Activated T-helper 1 cell treated with Interleukin-2 at 50 U/mL for 16 hours (primary cell): ENCODE results near the gene BCAT1.
"Not testable (repeated sequence)": the region's sequence is repeated elsewhere in the genome, so short reads cannot be mapped to it uniquely, and the experiment has no call there.

Source experiments
- DNase-seq: peaks from one replicate; pipeline ENCODE4 v3.0.0-alpha.2; 2020; ENCODE audit warnings: low read depth

The BCAT1 gene

DNA sequence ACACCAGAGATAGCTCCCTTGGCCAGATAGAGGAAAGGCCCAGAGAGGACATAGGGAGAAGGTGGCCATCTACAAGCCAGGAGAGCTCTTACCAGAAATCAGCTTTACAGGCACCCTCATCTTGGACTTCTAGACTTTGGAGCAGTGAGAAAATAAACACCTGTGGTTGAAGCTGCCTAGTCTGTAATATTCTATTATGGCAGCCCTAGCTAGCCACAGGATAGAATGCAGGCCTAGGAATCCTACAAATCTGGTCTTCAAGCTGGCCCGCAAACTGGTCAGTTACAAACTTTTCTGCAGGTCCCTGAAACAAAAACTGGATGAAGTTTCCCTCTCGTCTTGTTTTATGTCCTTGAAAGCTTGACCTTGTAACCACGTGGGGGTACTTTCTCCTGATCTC is 92.4 kb downstream of the BCAT1 start:
- no peak for DNase-seq

DNA sequence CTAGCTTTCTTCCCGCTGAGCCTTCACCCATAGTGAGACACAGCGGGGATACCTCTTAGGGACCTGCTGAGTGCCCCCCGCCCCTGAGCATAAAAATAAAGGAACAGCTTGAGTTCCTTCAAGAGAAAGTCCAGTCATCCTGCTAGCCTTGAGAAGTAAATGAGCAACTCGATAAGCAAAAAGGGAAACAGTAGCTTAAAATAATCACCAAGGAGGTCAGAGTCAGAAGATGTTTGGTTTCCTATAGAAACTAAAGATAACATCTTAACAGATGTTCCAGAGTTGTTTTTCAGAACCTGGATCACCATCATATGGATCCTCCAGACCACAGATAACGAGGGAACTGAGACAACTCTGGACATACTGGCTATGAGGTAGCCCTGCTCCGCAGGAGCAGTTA is 94.0 kb downstream of the BCAT1 start:
- no peak for DNase-seq

DNA sequence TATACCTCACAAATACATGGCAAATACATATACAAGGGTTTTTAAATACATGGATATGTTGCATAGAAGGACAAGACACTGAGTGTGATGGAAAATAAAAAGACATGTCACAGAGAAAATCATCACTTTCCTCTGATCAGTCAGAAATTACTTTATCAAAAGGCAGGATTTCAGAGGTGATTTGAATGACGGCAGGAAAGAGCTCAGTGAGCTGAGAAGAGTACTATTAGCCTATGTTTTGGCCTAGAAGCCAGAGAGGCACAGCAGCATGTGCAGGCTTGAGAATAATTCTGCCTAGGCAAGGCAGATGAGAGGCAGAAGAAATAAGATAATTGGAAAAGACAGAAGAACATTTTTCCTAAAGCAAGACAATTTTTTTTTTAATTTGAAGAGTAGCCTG is 94.9 kb downstream of the BCAT1 start:
- no peak for DNase-seq

DNA sequence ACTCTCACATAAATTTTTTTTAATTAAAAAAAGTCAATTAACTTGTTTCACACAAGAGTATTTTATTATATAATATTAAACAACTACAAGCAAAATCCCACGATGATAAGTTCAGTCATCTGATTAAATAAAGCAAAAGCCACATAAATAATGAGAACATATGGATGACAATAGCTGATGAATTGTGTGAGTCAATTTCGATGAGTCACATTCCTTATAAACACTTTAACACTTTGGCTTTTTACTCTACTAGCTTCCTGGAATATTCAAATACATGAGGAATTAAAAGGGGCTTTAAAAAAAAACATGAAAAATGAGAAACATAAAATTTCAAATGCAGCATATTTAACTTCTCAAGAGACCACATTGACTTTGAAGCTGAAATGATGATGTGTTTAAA is 95.3 kb downstream of the BCAT1 start:
- DNase-seq = no peak

DNA sequence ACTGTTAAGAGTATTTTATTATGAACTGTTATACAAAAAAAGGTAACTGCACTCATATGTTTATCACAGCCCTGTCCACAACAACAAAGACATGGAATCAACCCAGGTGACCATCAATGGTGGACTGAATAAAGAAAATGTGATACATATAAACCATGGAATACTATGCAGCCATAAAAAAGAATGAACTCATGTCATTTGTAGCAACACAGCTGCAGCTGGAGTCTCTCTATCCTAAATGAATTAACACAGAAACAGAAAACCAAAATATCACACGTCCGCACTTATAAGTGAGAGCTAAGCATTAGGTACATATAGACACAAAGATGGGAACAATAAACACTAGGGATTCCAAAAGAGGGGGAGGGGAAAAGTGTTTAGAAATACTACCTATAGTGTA is 95.8 kb downstream of the BCAT1 start:
- no peak for DNase-seq

DNA sequence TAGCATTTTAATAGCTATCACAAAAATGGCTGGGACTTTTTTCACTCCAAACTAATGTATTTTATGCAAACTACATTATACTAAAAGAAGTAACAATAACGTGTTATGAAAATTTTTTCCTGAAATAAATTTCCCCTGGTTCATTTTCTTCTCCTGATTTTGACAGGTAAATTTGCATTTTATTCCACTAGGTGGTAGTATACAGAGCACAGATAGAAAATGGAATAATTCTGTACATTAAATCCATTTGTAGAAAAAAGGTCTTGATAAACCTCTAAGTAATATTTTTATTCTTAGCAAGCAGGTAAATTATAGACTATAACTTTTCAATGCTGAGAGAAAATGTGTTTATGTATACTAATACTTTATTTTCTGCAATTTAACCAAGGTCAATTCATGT is 96.5 kb downstream of the BCAT1 start:
- no peak for DNase-seq

DNA sequence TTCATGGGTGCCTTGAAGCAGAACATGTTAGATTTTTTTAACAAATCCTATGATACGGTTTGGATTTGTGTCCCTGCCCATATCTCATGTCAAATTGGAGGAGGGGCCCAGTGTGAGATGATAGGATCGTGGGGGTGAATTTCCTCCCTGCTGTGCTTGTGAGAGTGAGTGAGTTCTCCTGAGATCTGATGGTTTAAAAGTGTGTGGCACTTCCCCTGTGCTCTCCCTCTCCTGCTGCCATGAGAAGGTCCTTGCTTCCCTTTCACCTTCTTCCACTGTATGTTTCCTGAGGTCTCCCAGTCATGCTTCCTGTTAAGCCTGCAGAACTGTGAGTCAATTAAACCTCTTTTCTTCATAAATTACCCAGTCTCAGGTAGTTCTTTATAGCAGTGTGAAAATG is 97.0 kb downstream of the BCAT1 start:
- DNase-seq = not testable (repeated sequence)

DNA sequence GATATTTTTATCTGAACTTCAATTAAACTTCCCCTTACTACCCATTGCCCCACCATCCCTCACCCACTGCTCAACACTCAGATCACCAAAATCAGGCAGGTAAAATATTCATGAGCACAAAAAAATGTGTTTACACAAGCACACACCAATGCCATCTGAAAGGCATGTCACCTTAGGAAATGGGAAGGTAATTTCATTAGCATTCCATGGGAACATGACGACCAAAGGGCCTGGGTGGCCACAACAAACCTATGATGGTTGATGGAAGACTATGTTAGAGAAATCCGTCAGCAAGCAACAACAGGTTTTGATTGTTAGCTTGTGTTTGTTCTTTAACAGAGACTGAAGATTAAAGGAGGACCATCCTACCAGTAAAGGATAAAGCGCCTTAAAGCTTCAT is 97.6 kb downstream of the BCAT1 start:
- no peak for DNase-seq

DNA sequence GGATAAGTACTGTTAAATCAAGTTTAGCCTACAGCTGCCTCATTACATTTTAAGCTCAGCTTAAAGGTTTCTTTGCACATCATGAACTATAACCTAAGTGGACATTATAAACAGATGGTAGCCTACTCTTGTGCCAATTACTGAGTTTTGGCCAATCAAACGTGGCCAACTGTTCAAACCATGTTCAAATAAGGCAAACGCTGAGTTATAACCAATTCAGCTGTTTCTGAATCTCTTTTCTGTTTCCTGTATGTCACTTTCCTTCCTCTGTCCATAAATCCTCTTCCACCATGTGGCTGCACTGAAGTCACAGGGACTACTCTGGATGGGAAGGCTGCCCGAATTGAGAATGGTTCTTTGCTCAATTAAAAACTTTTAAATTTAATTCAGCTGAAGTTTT is 98.4 kb downstream of the BCAT1 start:
- DNase-seq = no peak

DNA sequence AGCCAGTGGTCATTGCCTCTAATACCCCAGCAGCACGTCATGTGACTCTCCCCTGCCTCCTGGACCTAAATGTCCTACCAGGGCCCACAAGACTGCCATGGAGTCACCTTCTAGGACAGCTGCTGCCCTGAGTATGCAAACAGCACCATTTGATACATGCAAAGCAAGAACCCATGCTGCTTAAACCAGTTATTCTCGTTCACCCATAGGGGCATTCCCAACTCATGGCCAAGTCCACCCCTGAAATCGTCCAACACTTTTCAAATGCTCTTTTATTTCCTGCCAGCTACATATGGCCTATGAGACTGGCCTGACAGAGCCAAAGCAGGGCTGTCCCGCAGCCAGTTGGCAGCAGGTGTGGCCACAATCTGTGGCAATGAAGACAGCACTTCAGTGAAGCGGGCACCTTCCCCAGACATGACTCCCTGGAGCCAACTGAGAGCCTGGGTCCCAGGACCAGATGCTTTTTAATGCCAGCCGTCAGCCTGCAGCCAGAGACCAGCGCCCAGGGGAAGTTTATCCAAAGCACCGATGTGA is 99.9 kb downstream of the BCAT1 start:
- DNase-seq = no peak

DNA sequence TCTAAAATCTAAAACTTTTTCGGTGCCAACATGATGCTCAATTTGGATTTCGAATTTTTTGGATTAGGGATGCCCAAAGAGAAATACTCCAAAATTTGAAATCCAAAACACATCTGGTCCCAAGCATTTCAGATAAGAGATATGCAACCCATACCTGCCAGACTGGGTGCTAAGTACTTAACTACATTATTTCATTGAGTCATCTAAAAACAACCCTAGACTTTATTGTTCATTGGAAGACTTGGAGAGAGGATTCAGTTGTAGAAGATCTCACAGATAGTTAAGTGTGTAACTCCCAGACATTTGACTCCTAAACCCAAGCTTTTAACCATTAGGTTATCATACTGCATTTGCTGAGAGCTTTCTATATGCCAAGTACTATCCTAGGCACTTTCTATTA is 102.2 kb downstream of the BCAT1 start:
- DNase-seq = no peak

DNA sequence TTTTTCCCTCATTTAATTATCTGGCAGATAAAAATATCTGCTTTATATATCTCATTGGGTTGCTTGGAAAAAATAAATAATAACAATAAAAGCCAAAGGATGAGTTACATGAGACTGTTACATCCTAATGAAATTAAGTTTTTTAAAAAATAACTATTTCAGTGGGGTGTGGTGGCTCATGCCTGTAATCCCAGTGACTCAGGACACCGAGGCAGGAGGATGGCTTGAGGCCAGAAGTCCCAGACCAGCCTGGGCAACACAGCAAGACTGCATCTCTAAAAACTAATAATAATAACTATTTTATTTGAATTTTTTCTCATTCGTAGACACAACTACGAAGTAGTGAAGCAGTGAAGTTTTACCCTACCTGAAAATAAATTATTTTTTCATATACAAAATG is 103.3 kb downstream of the BCAT1 start:
- DNase-seq = no peak

DNA sequence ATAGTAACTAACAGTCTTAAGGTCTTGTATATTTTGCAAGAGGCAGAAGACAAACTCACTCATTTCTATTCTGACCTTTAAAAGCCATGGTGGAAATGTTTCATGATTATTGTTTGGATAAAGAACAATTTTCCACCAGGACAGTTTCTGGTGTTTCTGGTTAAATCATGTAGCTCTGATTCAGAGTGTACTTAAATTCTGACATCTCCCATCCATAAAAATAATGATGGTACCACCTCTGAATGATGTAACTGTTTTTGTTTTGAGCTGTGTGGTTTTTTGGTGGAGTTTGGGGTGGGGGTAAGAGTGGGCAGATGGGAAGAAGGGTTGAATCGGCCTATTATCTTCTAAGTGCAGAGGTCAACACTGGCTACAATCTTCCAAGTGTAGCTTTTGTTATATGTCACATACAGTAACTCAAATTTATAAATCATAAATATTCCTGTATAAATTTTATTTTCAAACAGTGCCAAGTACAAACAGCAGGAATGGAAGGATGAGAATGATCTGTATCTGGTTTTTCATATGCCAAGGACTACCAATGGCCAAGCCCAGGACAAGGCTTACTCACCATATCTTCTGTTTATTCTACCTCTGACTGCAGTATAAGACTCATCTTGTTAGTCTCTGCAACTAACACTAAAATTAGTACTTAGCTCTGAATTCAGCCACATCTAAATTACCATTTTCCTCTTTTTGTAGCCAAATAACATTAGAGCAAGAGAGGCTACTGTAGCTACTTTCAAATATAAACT is 108.7 kb downstream of the BCAT1 start:
- no peak for DNase-seq

DNA sequence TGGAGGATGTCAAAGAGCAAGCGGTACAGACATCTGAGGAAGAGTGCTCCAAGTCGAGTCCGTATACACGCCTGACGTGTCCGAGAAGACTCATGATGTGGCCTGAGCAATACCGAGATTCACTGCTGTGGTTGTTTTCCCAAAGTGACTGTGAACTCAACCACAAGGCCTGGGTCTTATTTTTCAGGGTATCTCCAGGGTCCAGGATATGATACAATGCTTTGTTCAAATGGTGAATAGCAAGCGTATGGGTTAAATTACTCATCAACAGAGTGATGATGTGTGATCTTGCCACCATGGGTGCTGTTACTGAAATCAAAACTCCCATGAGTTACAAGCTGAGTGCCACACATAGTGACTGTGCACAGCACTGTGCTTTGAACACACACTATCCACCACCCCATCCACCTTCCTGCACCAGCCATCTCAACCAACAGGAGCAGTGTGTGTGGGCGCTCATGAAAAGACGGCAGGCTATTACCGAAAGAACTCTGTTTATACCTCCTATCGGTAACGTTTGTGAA is 109.6 kb downstream of the BCAT1 start:
- no peak for DNase-seq

DNA sequence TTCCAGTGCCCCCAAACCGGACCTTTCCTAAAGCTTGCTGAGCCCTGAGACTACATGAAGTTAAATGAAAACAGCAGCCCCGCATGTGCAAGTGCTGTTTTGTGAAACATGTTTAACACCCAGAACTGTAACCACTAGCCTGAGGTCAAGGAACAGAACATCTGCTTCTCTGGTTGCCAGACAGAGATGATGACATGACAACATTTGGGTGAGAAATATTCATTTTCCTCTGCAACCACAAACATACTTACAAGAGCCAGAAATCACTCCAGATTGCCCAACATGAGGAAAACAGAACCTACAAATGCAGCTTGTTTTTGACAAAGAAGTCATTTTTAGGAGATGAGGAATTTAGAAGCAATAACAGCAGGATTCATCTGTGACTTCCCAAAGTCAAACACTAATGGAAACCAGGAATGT is 110.4 kb downstream of the BCAT1 start:
- no peak for DNase-seq

DNA sequence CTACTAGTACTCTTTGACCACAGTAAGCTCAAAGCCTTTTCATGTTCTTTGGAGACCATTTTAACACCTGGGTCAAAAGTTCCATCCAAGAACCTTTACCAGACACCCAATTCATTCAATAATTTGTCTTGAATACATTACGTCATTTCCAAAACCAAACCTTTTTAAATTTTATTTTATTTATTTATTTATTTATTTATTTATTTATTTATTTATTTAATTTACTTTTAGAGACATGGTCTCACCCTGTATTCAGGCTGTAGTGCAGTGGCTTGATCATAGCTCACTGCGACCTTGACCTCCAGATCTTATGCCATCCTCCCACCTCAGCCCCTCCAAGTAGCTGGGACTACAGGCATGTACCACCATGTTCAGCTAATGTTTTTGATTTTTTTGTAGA is 113.5 kb downstream of the BCAT1 start:
- no peak for DNase-seq

DNA sequence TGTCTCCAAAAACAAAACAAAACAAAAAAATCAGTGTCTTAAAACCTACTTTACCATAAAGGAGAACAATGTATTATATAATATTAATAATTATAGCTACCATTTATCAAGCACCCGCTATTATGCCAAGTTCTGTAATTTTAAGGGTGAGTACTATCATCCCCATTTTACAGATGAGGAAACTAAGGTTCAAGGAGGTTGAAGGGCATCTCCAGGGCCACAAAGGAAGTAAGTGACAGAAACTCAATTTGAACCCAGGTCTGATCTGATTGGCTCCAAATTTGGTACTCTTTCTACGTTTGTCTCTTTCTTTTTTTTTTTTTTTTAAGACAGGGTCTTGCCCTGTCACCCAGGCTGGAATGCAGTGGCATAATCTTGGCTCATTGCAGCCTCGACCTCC is 115.4 kb downstream of the BCAT1 start:
- no peak for DNase-seq

DNA sequence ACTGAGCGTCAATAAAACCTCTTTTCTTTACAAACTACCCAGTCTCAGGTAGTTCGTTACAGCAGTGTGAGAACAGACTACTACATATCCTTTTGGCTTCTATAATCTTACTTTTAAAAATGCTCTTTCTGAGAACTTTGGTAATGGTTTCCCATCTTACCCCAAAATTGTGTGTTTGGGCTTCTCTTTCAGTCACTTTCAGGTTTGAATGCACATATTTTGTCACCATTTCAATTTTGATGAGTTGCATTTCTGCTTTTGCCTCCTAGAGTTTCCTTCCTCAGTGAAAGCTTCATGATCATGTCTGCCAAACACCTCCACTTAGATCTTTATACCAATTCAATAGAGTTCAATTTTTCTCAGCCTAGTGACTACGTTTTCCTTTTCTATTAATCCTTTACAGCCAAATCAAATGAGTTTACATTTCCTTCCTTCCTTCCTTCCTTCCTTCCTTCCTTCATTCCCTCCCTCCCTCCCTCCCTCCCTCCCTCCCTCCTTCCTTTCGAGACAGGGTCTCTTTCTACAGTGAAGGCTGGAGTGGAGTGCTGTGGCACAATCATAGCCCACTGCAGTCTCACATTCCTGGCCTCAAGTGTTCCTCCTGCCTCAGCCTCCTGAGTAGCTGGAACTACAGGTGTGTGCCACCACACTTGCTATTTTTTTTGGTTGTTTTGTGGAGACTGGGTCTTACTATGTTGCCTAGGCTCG is 124.9 kb downstream of the BCAT1 start:
- DNase-seq = no peak

DNA sequence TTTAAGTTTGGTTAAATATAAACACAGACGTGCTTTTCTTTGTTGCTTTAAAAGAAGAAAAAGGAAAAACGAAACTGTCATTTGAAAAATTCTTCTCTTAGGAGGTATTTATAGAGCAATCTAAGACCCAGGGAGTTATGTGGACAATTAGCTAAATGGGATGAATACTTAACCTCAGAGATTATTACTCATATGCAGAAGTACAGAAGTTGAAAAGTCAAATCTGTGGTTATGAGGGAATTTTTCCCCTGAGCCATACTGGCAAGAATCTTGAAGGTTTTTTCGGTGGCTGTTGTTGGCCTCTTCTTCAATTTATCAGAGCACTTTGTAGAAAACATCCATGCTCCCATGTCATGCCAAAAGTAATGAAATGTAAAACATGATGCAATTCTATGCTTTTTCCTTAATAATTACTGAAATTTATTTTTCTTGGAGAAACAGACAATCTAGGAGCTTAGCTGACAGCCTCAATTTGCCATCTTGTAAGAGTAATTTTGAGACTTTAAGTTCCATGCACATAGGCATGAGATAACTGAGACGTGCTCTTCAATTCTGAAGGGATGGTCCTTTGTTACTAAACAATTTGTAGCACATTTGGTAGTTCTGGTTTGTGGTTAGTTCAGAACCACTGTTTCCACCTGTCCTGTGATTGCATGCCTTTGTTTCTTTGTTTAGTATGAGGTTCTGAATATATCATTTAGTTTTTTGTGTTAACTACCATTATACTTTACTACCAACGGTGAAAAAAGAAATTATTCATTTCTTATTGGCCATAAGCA is 126.6 kb downstream of the BCAT1 start:
- DNase-seq = no peak

DNA sequence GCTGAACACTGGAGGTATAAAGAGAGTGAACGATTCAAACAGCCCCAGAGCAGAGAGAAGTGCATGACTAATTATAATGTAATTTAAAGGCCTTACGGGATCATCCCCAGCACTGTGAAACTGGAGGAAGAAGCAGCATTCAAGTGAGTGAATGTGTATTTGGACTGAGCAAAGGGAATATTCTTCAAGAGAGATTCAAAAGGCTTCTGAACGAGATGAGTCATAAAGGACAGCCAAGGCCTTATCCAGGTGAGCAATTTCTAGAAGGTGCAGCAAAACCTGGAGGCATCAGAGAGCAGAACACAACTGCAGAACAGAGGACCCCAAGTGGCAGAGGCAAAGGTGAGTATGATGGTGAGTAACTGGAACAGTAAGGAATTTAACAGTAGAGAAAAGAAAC is 127.2 kb downstream of the BCAT1 start:
- DNase-seq = no peak

DNA sequence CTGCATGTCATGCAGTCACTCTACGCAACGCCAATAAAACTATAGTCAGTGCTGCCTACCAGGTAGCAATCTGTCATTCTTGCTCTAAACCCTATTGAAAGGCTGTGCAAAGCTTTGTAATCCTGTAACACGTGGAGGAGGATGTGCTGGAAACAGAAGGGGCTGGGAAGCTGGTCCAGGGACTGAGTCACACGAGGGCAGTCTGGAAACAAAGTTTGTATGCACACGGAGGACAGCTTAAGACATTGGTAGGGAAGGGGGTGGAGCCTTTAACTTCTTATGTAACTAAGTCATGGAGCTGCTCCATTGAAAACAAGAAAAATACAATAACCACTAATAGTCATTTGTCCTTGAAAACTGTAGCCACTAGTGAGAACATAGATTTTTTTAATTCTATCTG is 128.0 kb downstream of the BCAT1 start:
- no peak for DNase-seq

DNA sequence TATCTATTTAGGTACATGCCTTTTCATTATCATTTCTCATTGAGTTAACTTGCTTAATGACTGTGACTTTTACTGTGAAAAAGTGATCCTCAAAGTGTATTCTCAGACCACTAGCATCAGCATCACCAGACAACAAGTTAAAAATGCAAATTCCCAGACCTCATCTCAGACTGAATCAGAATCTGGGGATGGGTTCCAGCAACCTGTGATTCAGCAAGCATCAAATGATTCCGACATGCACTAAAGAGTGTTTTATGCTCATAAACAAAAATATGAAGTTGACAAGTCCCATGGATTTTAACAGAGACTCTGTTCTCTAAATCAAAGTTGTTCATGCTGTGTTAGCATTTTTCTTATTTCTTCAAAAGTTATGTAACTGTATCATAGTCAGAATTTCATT is 130.6 kb downstream of the BCAT1 start:
- DNase-seq = no peak

DNA sequence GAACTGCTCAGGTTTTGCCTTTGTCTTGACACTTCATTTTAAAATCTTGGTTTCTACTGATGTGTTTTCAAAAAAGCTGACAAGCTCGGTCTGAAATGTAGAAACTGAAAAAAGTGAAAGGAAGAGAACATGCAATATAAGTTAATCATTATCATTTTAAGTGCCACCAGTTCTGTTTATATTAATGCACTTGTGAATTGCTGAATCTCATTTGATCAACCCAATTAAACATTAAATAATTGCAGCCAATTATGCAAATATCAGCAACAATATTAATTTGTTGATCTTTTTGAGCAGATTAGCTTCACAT is 133.8 kb downstream of the BCAT1 start:
- DNase-seq = no peak
